ENCODE measurements around the gene RIMKLA. TPM values are rescaled to one million over a fixed set of nuclear protein-coding genes. Genes with fewer than 3 reads are reported as not detected.

Gene RIMKLA
- total RNA-seq, 1 donor from 2014 or later, result 0.27 TPM

GRCh38 chr1:42429603-42430002 lies 49.0 kb downstream of the RIMKLA start:
- no peak for TF ChIP-seq CTCF (IDR thresholded peaks at IDR 0.05)
- DNase-seq (ENCODE audit: low spot score), result no peak
- Mint-ChIP-seq H3K36me3 (ENCODE audit: low read depth) (no peaks in the 10 kb centered on the region), H3K4me1 (ENCODE audit: low read depth) (peaks cover 4% of the 10 kb centered on the region), H3K9me3 (ENCODE audit: low read depth) (no peaks in the 10 kb centered on the region), H3K27ac (ENCODE audit: unreplicated experiment) (no peak overlapping the region), H3K4me3 (ENCODE audit: unreplicated experiment) (no peak overlapping the region), H3K27me3 (ENCODE audit: low read depth) (peaks cover 8% of the 10 kb centered on the region)

GRCh38 chr1:42430286-42431135 lies 49.9 kb downstream of the RIMKLA start:
- peaks cover 8% of the 10 kb centered on the region for H3K27me3 Mint-ChIP-seq (ENCODE audit: low read depth)
- no peak overlapping the region for H3K4me3 Mint-ChIP-seq (ENCODE audit: unreplicated experiment)
- H3K27ac Mint-ChIP-seq (ENCODE audit: unreplicated experiment), result no peak overlapping the region
- no peaks in the 10 kb centered on the region for H3K9me3 Mint-ChIP-seq (ENCODE audit: low read depth)
- no peak for TF ChIP-seq CTCF (IDR thresholded peaks at IDR 0.05)
- DNase-seq (ENCODE audit: low spot score), result no peak
- no peaks in the 10 kb centered on the region for H3K4me1 Mint-ChIP-seq (ENCODE audit: low read depth)
- no peaks in the 10 kb centered on the region for H3K36me3 Mint-ChIP-seq (ENCODE audit: low read depth)

GRCh38 chr1:42431514-42431913 lies 50.9 kb downstream of the RIMKLA start:
- no peaks in the 10 kb centered on the region for H3K4me1 Mint-ChIP-seq (ENCODE audit: low read depth)
- H3K9me3 Mint-ChIP-seq (ENCODE audit: low read depth), result no peaks in the 10 kb centered on the region
- no peak for DNase-seq (ENCODE audit: low spot score)
- no peaks in the 10 kb centered on the region for H3K36me3 Mint-ChIP-seq (ENCODE audit: low read depth)
- no peak overlapping the region for H3K27ac Mint-ChIP-seq (ENCODE audit: unreplicated experiment)
- no peak overlapping the region for H3K4me3 Mint-ChIP-seq (ENCODE audit: unreplicated experiment)
- TF ChIP-seq CTCF (IDR thresholded peaks at IDR 0.05), result no peak
- peaks cover 8% of the 10 kb centered on the region for H3K27me3 Mint-ChIP-seq (ENCODE audit: low read depth)

GRCh38 chr1:42432714-42433113 lies 52.1 kb downstream of the RIMKLA start:
- no peaks in the 10 kb centered on the region for H3K36me3 Mint-ChIP-seq (ENCODE audit: low read depth)
- TF ChIP-seq CTCF (IDR thresholded peaks at IDR 0.05), result no peak
- no peak for DNase-seq (ENCODE audit: low spot score)
- peaks cover 8% of the 10 kb centered on the region for H3K27me3 Mint-ChIP-seq (ENCODE audit: low read depth)
- no peak overlapping the region for H3K27ac Mint-ChIP-seq (ENCODE audit: unreplicated experiment)
- H3K4me1 Mint-ChIP-seq (ENCODE audit: low read depth), result no peaks in the 10 kb centered on the region
- H3K4me3 Mint-ChIP-seq (ENCODE audit: unreplicated experiment), result no peak overlapping the region
- H3K9me3 Mint-ChIP-seq (ENCODE audit: low read depth), result no peaks in the 10 kb centered on the region

- no peak for TF ChIP-seq CTCF (IDR thresholded peaks at IDR 0.05)
- Mint-ChIP-seq H3K27ac (ENCODE audit: unreplicated experiment) (no peak overlapping the region), H3K4me1 (ENCODE audit: low read depth) (no peaks in the 10 kb centered on the region), H3K27me3 (ENCODE audit: low read depth) (peaks cover 8% of the 10 kb centered on the region), H3K36me3 (ENCODE audit: low read depth) (no peaks in the 10 kb centered on the region), H3K9me3 (ENCODE audit: low read depth) (no peaks in the 10 kb centered on the region), H3K4me3 (ENCODE audit: unreplicated experiment) (no peak overlapping the region)
- DNase-seq (ENCODE audit: low spot score), result no peak
These were observed 52.8 kb downstream of the RIMKLA start for GRCh38 chr1:42433369-42433768.

Measured in chondrocyte (in vitro differentiated cells).